ENCODE results near the gene FOXN4.

The FOXN4 gene

DNA sequence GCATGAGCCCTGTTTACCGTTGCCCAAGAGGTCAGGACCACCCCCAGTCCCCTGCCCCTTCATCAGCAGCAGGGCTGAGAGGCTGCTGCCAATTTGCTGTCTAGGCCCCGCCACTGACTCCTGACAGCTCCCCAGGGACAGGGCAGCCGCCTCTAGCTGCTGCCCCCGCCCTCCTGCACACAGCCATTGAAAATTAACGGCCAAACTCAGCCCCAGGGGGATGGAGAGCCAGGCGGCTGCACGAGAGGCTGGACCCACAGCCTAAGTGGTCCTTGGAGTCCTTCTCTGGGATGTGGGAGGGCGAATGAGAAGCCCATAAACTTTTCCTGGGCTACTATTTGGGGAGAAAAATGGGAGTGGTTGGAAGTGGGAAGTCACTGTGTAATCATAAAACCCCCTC, 4.6 kb downstream of the FOXN4 start:
- TF ChIP-seq, protein P1, sequence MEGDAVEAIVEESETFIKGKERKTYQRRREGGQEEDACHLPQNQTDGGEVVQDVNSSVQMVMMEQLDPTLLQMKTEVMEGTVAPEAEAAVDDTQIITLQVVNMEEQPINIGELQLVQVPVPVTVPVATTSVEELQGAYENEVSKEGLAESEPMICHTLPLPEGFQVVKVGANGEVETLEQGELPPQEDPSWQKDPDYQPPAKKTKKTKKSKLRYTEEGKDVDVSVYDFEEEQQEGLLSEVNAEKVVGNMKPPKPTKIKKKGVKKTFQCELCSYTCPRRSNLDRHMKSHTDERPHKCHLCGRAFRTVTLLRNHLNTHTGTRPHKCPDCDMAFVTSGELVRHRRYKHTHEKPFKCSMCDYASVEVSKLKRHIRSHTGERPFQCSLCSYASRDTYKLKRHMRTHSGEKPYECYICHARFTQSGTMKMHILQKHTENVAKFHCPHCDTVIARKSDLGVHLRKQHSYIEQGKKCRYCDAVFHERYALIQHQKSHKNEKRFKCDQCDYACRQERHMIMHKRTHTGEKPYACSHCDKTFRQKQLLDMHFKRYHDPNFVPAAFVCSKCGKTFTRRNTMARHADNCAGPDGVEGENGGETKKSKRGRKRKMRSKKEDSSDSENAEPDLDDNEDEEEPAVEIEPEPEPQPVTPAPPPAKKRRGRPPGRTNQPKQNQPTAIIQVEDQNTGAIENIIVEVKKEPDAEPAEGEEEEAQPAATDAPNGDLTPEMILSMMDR (IDR thresholded peaks at IDR 0.05; ENCODE audit: low read depth, low read length) = no peak
- no peak for DNase-seq (ENCODE audit: extremely low read depth, low read depth)

DNA sequence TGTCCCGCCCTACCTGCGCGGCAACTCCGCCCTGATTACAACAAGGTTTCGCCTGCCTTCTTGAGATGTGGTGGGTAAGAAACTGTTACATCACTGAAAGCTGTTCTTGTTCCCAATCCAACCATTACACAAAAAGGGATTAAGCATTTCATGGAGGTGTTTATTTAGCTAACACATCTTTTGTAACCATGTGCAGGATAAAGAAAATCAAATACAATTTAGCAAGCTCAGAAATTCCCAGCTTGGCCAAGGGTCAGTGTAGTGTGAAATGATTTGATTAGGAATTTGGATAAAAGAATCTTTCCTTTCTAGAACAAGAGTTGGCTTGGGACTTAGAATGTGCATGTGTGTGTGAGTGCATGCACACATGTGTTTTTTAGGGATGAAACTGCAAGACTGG, 6.3 kb downstream of the FOXN4 start:
- no peak for DNase-seq (ENCODE audit: extremely low read depth, low read depth)
- TF ChIP-seq, protein P1 (IDR thresholded peaks at IDR 0.05; ENCODE audit: low read depth, low read length) = no peak

DNA sequence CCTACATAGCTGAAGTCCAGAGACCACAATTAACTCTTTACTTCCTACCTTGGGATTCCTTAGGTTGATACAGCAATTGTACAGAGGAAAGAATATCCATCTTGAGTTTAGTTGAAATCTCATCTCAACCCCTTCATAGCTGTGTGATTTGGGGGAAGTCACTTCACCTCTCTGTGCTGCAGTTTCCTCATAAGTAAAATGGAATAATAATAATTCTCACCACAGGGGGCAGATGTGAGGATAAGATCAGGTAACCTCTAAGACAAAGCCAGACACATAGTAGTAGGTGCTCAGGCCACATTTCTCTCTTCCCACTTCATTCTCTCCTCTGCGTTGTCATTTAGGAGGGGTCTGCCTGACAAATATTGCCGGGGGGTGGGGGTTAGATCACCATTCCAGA, 6.7 kb downstream of the FOXN4 start:
- TF ChIP-seq, protein P1 (IDR thresholded peaks at IDR 0.05; ENCODE audit: low read depth, low read length) = no peak
- DNase-seq (ENCODE audit: extremely low read depth, low read depth) = no peak

DNA sequence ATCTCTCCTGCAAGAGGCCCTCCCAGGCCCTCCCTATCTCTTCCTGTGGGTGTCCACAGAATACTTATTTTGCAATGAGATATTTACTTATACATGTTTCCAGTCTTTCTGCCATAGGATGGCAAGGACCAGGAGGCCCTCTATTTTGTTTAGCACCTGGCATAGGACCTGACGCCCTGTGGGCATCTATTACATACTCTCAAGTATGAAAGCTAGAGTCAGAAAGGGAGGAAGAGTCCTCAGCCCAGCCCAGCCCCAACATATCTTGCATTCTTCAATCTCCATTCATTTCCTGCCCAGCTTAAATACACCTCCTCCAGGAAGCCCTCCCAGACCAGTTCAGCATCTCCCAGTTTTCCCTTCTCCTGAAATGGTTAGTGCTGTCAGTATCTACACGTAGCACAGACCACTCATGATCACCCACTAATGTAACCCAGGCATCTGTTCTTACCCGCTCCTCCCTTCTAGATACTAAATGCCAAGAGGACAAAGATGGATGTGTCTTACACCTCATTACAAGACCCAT, 7.4 kb downstream of the FOXN4 start:
- DNase-seq (ENCODE audit: extremely low read depth, low read depth) = no peak
- TF ChIP-seq, protein P1 (IDR thresholded peaks at IDR 0.05; ENCODE audit: low read depth, low read length) = no peak

DNA sequence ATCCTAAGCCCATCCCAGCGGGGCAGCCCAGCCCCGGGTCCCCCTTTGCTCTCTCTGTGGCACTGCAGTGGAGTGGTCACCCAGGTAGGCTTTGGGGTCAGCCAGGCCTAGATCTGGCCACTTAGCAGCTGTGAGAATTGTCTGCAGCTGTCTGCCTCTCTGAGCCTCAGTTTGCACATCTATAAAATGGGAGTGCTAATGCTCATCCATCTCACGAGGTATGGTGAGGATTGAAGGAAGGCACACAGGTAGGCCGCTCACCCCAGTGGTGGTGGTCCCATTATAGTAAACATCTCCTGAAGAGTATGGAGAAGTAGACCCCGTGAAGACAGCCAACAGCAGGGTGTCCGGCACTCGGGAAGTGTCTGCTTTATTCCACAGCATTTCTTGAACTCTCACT, 9.2 kb downstream of the FOXN4 start:
- no peak for DNase-seq (ENCODE audit: extremely low read depth, low read depth)
- TF ChIP-seq, protein P1 (IDR thresholded peaks at IDR 0.05; ENCODE audit: low read depth, low read length) = no peak

DNA sequence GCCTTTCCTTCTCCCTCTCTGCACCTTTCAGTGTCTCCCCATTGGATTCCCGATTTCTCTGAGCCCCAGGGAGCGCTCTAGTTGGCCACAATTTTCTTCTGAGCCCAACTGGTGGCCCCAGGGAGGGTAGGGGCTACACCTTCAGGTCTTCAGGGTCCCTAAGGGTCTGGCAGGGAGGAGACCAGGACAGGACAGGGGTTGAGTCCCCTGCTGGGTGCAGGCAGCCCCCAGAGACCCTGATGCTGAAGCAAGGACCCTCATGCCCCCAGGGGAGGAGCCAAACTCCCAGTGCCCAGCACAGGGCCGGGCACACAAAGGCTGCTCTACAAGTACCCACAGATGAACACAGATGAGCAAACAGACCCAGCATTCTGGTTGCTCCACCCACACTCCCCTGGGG, 12.7 kb downstream of the FOXN4 start:
- TF ChIP-seq, protein P1 (IDR thresholded peaks at IDR 0.05; ENCODE audit: low read depth, low read length) = no peak
- DNase-seq (ENCODE audit: extremely low read depth, low read depth) = no peak

DNA sequence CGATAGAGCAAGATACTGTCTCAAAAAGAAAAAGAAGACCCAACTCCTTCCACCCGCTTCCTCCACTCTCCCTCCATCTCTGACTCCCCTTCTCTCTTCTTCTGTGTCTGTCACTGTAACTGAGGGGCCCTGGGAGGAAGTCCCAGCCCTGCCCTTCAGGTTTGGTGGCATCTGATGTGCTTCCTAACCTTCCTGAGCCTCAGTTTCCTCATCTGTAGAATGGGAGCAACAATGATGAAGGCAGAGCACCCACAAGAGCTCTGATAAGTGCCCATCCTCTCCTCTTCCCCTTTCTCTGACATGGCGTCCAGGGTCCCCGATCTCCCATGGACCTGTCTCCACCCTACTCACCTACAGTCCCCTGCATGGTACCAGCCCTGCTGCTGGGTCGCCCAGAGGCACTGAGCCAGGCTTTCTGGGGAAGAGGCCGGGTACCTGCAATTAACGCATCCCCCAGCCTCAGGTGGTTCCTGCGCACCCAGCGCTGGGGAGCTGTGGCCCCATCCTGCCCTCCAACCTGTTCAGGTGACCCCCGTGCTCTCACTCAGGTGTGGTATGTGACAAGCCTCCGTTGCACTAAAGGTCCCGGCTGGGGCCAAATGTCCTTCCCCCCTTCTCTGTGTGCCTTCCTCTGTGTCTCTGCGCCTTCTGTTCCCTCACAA, 13.2 kb downstream of the FOXN4 start:
- no peak for DNase-seq (ENCODE audit: extremely low read depth, low read depth)
- TF ChIP-seq, protein P1 (IDR thresholded peaks at IDR 0.05; ENCODE audit: low read depth, low read length) = no peak

All from AG09319 (cell line).